Lower lobe of right lung (tissue), 2 donors: ENCODE measurements around the gene RNF213. TPM values are rescaled to one million over a fixed set of nuclear protein-coding genes. Genes with fewer than 3 reads are reported as not detected.

Experiments used
- ATAC-seq, 2 donors: fragments of 200-7000 bp; cut with Tn5 transposase; one replicate each; pipeline ENCODE4 v1.9.1; 2020 to 2022; ENCODE audit warnings: mild to moderate bottlenecking in 2 of 2, moderate library complexity in 2 of 2
- DNase-seq: peaks from one replicate; pipeline ENCODE4 v3.0.0-alpha.2; 2020
- H3K27ac ChIP-seq: fragments of 200-600 bp; one replicate; pipeline ENCODE4 v1.8.0; 2022
- H3K27me3 ChIP-seq: fragments of 200-600 bp; one replicate; pipeline ENCODE4 v1.8.0; 2022; ENCODE audit warnings: low read depth
- H3K36me3 ChIP-seq: fragments of 200-600 bp; one replicate; pipeline ENCODE4 v1.8.0; 2022; ENCODE audit warnings: mild to moderate bottlenecking
- H3K4me1 ChIP-seq: fragments of 200-600 bp; one replicate; pipeline ENCODE4 v1.8.0; 2022
- H3K4me3 ChIP-seq: fragments of 200-600 bp; one replicate; pipeline ENCODE4 v1.8.0; 2022; ENCODE audit warnings: mild to moderate bottlenecking
- H3K9me3 ChIP-seq: fragments of 200-600 bp; one replicate; pipeline ENCODE4 v1.8.0; 2022
- CTCF ChIP-seq: fragments of 200-600 bp; IDR thresholded peaks from one replicate; pipeline ENCODE4 v1.8.0; 2022; ENCODE audit warnings: antibody characterized with exemption, mild to moderate bottlenecking
- intact Hi-C: fragments of 100-400 bp; cut with DNase I; formaldehyde crosslinking; loops from one replicate; pipeline ENCODE4 v1.11.0; 2022
- total RNA-seq: library from RNA; stranded (reverse); fragmentation: NEBNext Ultra II Directional; extraction: Animal tissue kit (Norgen Biotek cat#: 25700); gene quantifications from one replicate; pipeline ENCODE4 v1.2.1, GENCODE V29; 2021
- donor health status: DM: no; HTN: yes; CAD: no; lungs with severe emphysema.

The RNF213 gene
- total RNA-seq, 1 donor from 2014 or later: 300 TPM

- TF ChIP-seq CTCF: no peak
- DNase-seq (peak; percentile 41), ATAC-seq (peak; percentile 6 to 16)
- H3K4me1 ChIP-seq: no peaks in the 10 kb centered on the region
- no peaks in the 10 kb centered on the region for H3K9me3 ChIP-seq
- no peaks in the 10 kb centered on the region for H3K27me3 ChIP-seq
- intact Hi-C loops: no loop called here
- no peak overlapping the region for H3K4me3 ChIP-seq
- H3K36me3 ChIP-seq: peaks cover 100% of the 10 kb centered on the region
- no peak overlapping the region for H3K27ac ChIP-seq
These were observed 103.5 kb downstream of the RNF213 start for GRCh38 chr17:80364091-80364691.

GRCh38 chr17:80365001-80365965 lies 104.6 kb downstream of the RNF213 start:
- Histone ChIP-seq H3K4me1 (no peaks in the 10 kb centered on the region), H3K27ac (no peak overlapping the region), H3K9me3 (no peaks in the 10 kb centered on the region), H3K27me3 (no peaks in the 10 kb centered on the region), H3K36me3 (peaks cover 100% of the 10 kb centered on the region), H3K4me3 (no peak overlapping the region)
- intact Hi-C loops: no loop called here
- ATAC-seq: no peak
- no peak for TF ChIP-seq CTCF
- peak; percentile 21 for DNase-seq

GRCh38 chr17:80365983-80366382 lies 105.3 kb downstream of the RNF213 start:
- intact Hi-C loops: no loop called here
- ATAC-seq: no peak
- Histone ChIP-seq H3K9me3 (no peaks in the 10 kb centered on the region), H3K36me3 (peaks cover 100% of the 10 kb centered on the region), H3K4me1 (no peaks in the 10 kb centered on the region), H3K27me3 (no peaks in the 10 kb centered on the region), H3K27ac (no peak overlapping the region), H3K4me3 (no peak overlapping the region)
- DNase-seq: no peak
- TF ChIP-seq CTCF: no peak

GRCh38 chr17:80367503-80367902 lies 106.9 kb downstream of the RNF213 start:
- H3K27ac ChIP-seq: no peak overlapping the region
- no peak for ATAC-seq
- H3K27me3 ChIP-seq: no peaks in the 10 kb centered on the region
- DNase-seq: peak; percentile 26
- intact Hi-C loops: no loop called here
- no peak overlapping the region for H3K4me3 ChIP-seq
- H3K36me3 ChIP-seq: peaks cover 100% of the 10 kb centered on the region
- no peaks in the 10 kb centered on the region for H3K9me3 ChIP-seq
- no peak for TF ChIP-seq CTCF
- no peaks in the 10 kb centered on the region for H3K4me1 ChIP-seq

GRCh38 chr17:80371196-80371595 lies 110.5 kb downstream of the RNF213 start:
- Histone ChIP-seq H3K9me3 (no peaks in the 10 kb centered on the region), H3K36me3 (peaks cover 99% of the 10 kb centered on the region), H3K27ac (no peak overlapping the region), H3K4me1 (no peaks in the 10 kb centered on the region), H3K27me3 (no peaks in the 10 kb centered on the region), H3K4me3 (no peak overlapping the region)
- DNase-seq (no peak), ATAC-seq (no peak)
- intact Hi-C loops: no loop called here
- no peak for TF ChIP-seq CTCF
